SK-N-SH (cell line): ENCODE results near the gene NBL1. TPM values are rescaled to one million over a fixed set of nuclear protein-coding genes. Genes with fewer than 3 reads are reported as not detected.

Experiments used
- CTCF ChIA-PET: fragments of 300-600, 350-600 bp; formaldehyde crosslinking; extraction: SDS; loops from one replicate; lab custom pipeline; 2021; lab: Yijun Ruan, JAX
- POLR2A ChIA-PET: fragments of 350-600 bp; sonication (Branson Sonifier 250); formaldehyde crosslinking; extraction: SDS; loops from one replicate; lab custom pipeline; 2020; ENCODE audit warnings: antibody characterized with exemption, inconsistent platforms; lab: Yijun Ruan, JAX
- DNase-seq: peaks from one replicate; pipeline ENCODE4 v3.0.0; 2012
- H2AFZ ChIP-seq: fragments of 200-600 bp; sonication (generic); 2 replicates; pipeline ENCODE4 v1.8.1; 2016; ENCODE audit warnings: antibody characterized with exemption, mild to moderate bottlenecking, low read depth
- H3F3A ChIP-seq: fragments of 200-600 bp; sonication (generic); replicated peaks from 2 replicates; pipeline ENCODE3; 2016; ENCODE audit warnings: antibody characterized with exemption, mild to moderate bottlenecking; ENCODE audit not compliant: insufficient read depth
- H3K27ac ChIP-seq, 2 experiments: fragments of 200-500 bp in 1 of 2; fragments of 200-600 bp in 1 of 2; sonication (Bioruptor generic) in 1 of 2; sonication (generic), shearing (Covaris generic) in 1 of 2; 2 replicates each; pipeline versions ENCODE4 v1.5.1 to v1.6.1; 2014 to 2016; ENCODE audit warnings: low read depth in 2 of 2, inconsistent platforms in 1 of 2, low read length in 1 of 2, mild to moderate bottlenecking in 1 of 2, mixed read lengths in 1 of 2
- H3K27me3 ChIP-seq: fragments of 200-600 bp; sonication (generic), shearing (Covaris generic); 2 replicates; pipeline ENCODE4 v1.6.1; 2016; ENCODE audit warnings: mixed run types; ENCODE audit not compliant: insufficient read depth
- H3K36me3 ChIP-seq, 2 experiments: fragments of 200-500 bp in 1 of 2; fragments of 200-600 bp in 1 of 2; sonication (Bioruptor generic) in 1 of 2; sonication (generic) in 1 of 2; replicated peaks in 1 of 2; 2 replicates each; pipeline versions ENCODE3 to v1.5.1; 2014 to 2016; ENCODE audit warnings: low read length in 1 of 2, mild to moderate bottlenecking in 1 of 2; ENCODE audit not compliant: insufficient read depth in 2 of 2, control insufficient read depth in 1 of 2
- H3K4me1 ChIP-seq, 2 experiments: fragments of 200-500 bp in 1 of 2; fragments of 200-600 bp in 1 of 2; sonication (Bioruptor generic) in 1 of 2; sonication (generic), shearing (Covaris generic) in 1 of 2; 2 replicates each; pipeline versions ENCODE4 v1.5.1 to v1.6.1; 2014 to 2016; ENCODE audit warnings: low read depth in 1 of 2, low read length in 1 of 2, mixed run types in 1 of 2; ENCODE audit not compliant: insufficient read depth in 2 of 2, control insufficient read depth in 1 of 2
- H3K4me2 ChIP-seq: fragments of 200-600 bp; sonication (generic), shearing (Covaris generic); 2 replicates; pipeline ENCODE4 v1.6.1; 2017; ENCODE audit warnings: mixed run types
- H3K4me3 ChIP-seq, 2 experiments: fragments of 200-500 bp in 1 of 2; fragments of 200-600 bp in 1 of 2; sonication (Bioruptor generic) in 1 of 2; sonication (generic), shearing (Covaris generic) in 1 of 2; 2 replicates each; pipeline versions ENCODE4 v1.5.1 to v1.8.1; 2014 to 2016; ENCODE audit warnings: low read depth in 2 of 2, inconsistent platforms in 1 of 2, low read length in 1 of 2, mild to moderate bottlenecking in 1 of 2, mixed read lengths in 1 of 2, moderate library complexity in 1 of 2
- H3K79me2 ChIP-seq: fragments of 200-600 bp; sonication (generic); 2 replicates; pipeline ENCODE4 v1.8.1; 2017; ENCODE audit warnings: mild to moderate bottlenecking; ENCODE audit not compliant: insufficient read depth
- H3K9ac ChIP-seq: fragments of 200-600 bp; sonication (generic); 2 replicates; pipeline ENCODE4 v1.6.1; 2017; ENCODE audit warnings: mixed run types
- H3K9me2 ChIP-seq: fragments of 200-600 bp; sonication (generic); 2 replicates; pipeline ENCODE4 v1.6.1; 2017; ENCODE audit warnings: mixed run types
- H3K9me3 ChIP-seq: fragments of 200-600 bp; sonication (generic); 2 replicates; pipeline ENCODE4 v1.6.1; 2017; ENCODE audit warnings: mixed run types, mild to moderate bottlenecking, moderate library complexity
- H4K20me1 ChIP-seq: fragments of 200-600 bp; sonication (generic); 2 replicates; pipeline ENCODE4 v1.6.1; 2017; ENCODE audit warnings: mild to moderate bottlenecking, mixed run types; ENCODE audit not compliant: insufficient read depth
- CHD2 ChIP-seq: fragments of 150-350 bp; IDR thresholded peaks from 2 replicates; pipeline ENCODE4 v1.6.1; 2018; ENCODE audit warnings: low read length; ENCODE audit not compliant: partially characterized antibody
- CTCF ChIP-seq: fragments of 200-600 bp; sonication (generic); IDR thresholded peaks from 2 replicates; pipeline ENCODE4 v1.6.1; 2017; ENCODE audit warnings: antibody characterized with exemption, mild to moderate bottlenecking, moderate library complexity
- ELF1 ChIP-seq: IDR thresholded peaks from 2 replicates; pipeline ENCODE4 v1.4.0; 2012
- EZH2phosphoT487 ChIP-seq: fragments of 200-600 bp; sonication (generic); IDR thresholded peaks from 2 replicates; pipeline ENCODE4 v1.6.1; 2017; ENCODE audit warnings: low read depth, mixed run types, mild to moderate bottlenecking, antibody characterized with exemption, moderate library complexity, borderline replicate concordance
- GATA2 ChIP-seq: sonication (generic); formaldehyde crosslinking; IDR thresholded peaks from 2 replicates; pipeline ENCODE4 v1.5.0; 2020; ENCODE audit warnings: mild to moderate bottlenecking, missing genetic modification reagents
- IRF3 ChIP-seq: fragments of 150-350 bp; IDR thresholded peaks from 2 replicates; pipeline ENCODE4 v1.6.1; 2016; ENCODE audit warnings: mild to moderate bottlenecking, low read depth, low read length
- MEF2A ChIP-seq: IDR thresholded peaks from 2 replicates; pipeline ENCODE4 v1.4.0; 2012; ENCODE audit warnings: low read depth, borderline replicate concordance
- NRF1 ChIP-seq: IDR thresholded peaks from 2 replicates; pipeline ENCODE4 v1.6.1; 2012; ENCODE audit warnings: low read depth, mild to moderate bottlenecking, low read length
- RAD21 ChIP-seq: IDR thresholded peaks from 2 replicates; pipeline ENCODE4 v1.6.1; 2012; ENCODE audit warnings: mild to moderate bottlenecking, low read length
- RXRA ChIP-seq: IDR thresholded peaks from 2 replicates; pipeline ENCODE4 v1.4.0; 2012; ENCODE audit warnings: low read depth, mild to moderate bottlenecking, borderline replicate concordance
- TAF1 ChIP-seq: IDR thresholded peaks from 2 replicates; pipeline ENCODE4 v1.6.1; 2012; ENCODE audit warnings: low read depth, mild to moderate bottlenecking, low read length, moderate library complexity, borderline replicate concordance
- TCF12 ChIP-seq: IDR thresholded peaks from 2 replicates; pipeline ENCODE4 v1.4.0; 2012
- TEAD4 ChIP-seq: IDR thresholded peaks from 2 replicates; pipeline ENCODE4 v1.4.0; 2012; ENCODE audit warnings: mild to moderate bottlenecking, borderline replicate concordance; ENCODE audit not compliant: insufficient read depth
- ZBTB33 ChIP-seq: IDR thresholded peaks from 2 replicates; pipeline ENCODE4 v1.4.0; 2012; ENCODE audit warnings: low read depth, borderline replicate concordance
- WGBS: methylation state at CpG from one replicate; pipeline ENCODE4 v1.1.6; 2017; ENCODE audit warnings: low lambda C conversion rate; 5-methylcytosine and 5-hydroxymethylcytosine counted together
- polyA plus RNA-seq, 3 experiments: library from polyadenylated mRNA; depleted of rRNA; stranded (reverse); fragments of >200 nt; gene quantifications; 2 replicates each; pipeline ENCODE4 v1.2.3, GENCODE V29; 2012

NBL1 gene
- polyA plus RNA-seq, 1 of the 3 experiments (the other 2 are of a cell fraction) = 36.1 TPM

GRCh38 chr1:19665496-19666465 is 21.7 kb downstream of the NBL1 start:
- TF ChIP-seq TAF1 (no peak), CTCF (no peak), RXRA (no peak), NRF1 (no peak), IRF3 (no peak), TCF12 (no peak), MEF2A (no peak), ZBTB33 (no peak), ELF1 (no peak), GATA2 (CRISPR knock-in tag) (no peak), TEAD4 (no peak), EZH2phosphoT487 (no peak), RAD21 (no peak), CHD2 (no peak)
- Histone ChIP-seq H3K4me1 (peaks cover 0 to 6% of the 10 kb centered on the region in 2 experiments; a peak in 1 of 4 replicates), H3K79me2 (no peaks in the 10 kb centered on the region), H3K9ac (no peak overlapping the region), H3F3A (no peaks in the 10 kb centered on the region), H3K27ac (no peak overlapping the region), H2AFZ (no peak overlapping the region), H3K9me2 (no peaks in the 10 kb centered on the region), H3K4me2 (peak overlapping the region; percentile 74; the same call in 1 of the 2 replicates), H4K20me1 (no peaks in the 10 kb centered on the region), H3K4me3 (peak overlapping the region in 1 of 2 experiments; percentile 53; a peak in 1 of 4 replicates), H3K9me3 (no peaks in the 10 kb centered on the region), H3K27me3 (no peaks in the 10 kb centered on the region; the same call in 1 of the 2 replicates), H3K36me3 (no peaks in the 10 kb centered on the region)
- ChIA-PET CTCF (interaction anchor here (1.3 to 33.1 kb wide), 3 partner anchors 15 to 42 kb away, joined by 3 to 553 read pairs (median 3); no protein-coding TSS in a partner anchor), POLR2A (no interaction called here)
- DNase-seq = peak; percentile 81
- WGBS = 78% methylated on average over 74 of the region's 84 CpGs
